H1 (cell line): ENCODE measurements around the gene SLC12A2. TPM values are rescaled to one million over a fixed set of nuclear protein-coding genes. Genes with fewer than 3 reads are reported as not detected.

Experiments used
- ASH2L ChIP-seq: fragments of 200-600, 300-600 bp; sonication (generic); IDR thresholded peaks from one replicate; pipeline ENCODE4 v1.7.1; 2017; ENCODE audit warnings: low read length
- BRCA1 ChIP-seq: IDR thresholded peaks from 2 replicates; pipeline ENCODE4 v1.6.1; 2012; ENCODE audit warnings: low read depth, low read length, improper control_type of control experiment
- CHD7 ChIP-seq: fragments of 300-600 bp; sonication (generic); IDR thresholded peaks from 2 replicates; pipeline ENCODE4 v1.7.1; 2012; ENCODE audit warnings: low read length, moderate library complexity, mild to moderate bottlenecking, inconsistent platforms; ENCODE audit not compliant: insufficient replicate concordance
- CTBP2 ChIP-seq: IDR thresholded peaks from 2 replicates; pipeline ENCODE4 v1.7.0; 2011; ENCODE audit warnings: borderline replicate concordance, mild to moderate bottlenecking, moderate library complexity, mixed read lengths, low read length; ENCODE audit not compliant: insufficient read depth, insufficient read length
- E2F6 ChIP-seq: IDR thresholded peaks from 2 replicates; pipeline ENCODE4 v1.6.1; 2012; ENCODE audit warnings: inconsistent platforms
- GTF2F1 ChIP-seq: IDR thresholded peaks from 2 replicates; pipeline ENCODE4 v1.6.1; 2012; ENCODE audit warnings: low read depth, low read length, improper control_type of control experiment, borderline replicate concordance
- RNF2 ChIP-seq: fragments of 200-900, 300-1000 bp; sonication (generic); IDR thresholded peaks from 2 replicates; pipeline ENCODE4 v1.7.1; 2016; ENCODE audit warnings: borderline replicate concordance, low read depth, mild to moderate bottlenecking, antibody characterized with exemption, low read length; ENCODE audit not compliant: poor library complexity, severe bottlenecking; ENCODE audit errors: missing control alignments
- TAF7 ChIP-seq: optimal IDR thresholded peaks from 2 replicates; pipeline ENCODE3; 2011; ENCODE audit warnings: low read depth, mild to moderate bottlenecking, inconsistent platforms, low read length, moderate library complexity, borderline replicate concordance
- ZNF274 ChIP-seq: IDR thresholded peaks from 2 replicates; pipeline ENCODE4 v1.7.0; 2012; ENCODE audit warnings: low read length, borderline replicate concordance; ENCODE audit errors: extremely low read depth
- polyA plus RNA-seq, 7 experiments: library from polyadenylated mRNA; depleted of rRNA in 3 of 7; stranded (reverse) in 5 of 7; unstranded in 2 of 7; fragments of >200 nt in 5 of 7; fragments of 200-250 nt in 2 of 7; gene quantifications; 1 replicate in 5 of 7; 2 replicates in 1 of 7; 4 replicates in 1 of 7; pipeline versions ENCODE4 v1.2.1 to v1.2.3, GENCODE V29; 2011 to 2013; ENCODE audit warnings: missing spikeins in 2 of 7, mixed read lengths in 2 of 7
- total RNA-seq: library from RNA; stranded (reverse); fragmentation: NEBNext Ultra II Directional; extraction: Animal tissue kit (Norgen Biotek cat#: 25700); gene quantifications from 2 replicates; pipeline ENCODE4 v1.2.1, GENCODE V29; 2021

SLC12A2 gene
- total and polyA plus RNA-seq, 2 of the 8 experiments (the other 6 are each of a cell fraction or from before 2014, with no cell fraction given): 2.6 to 16.2 TPM

DNA sequence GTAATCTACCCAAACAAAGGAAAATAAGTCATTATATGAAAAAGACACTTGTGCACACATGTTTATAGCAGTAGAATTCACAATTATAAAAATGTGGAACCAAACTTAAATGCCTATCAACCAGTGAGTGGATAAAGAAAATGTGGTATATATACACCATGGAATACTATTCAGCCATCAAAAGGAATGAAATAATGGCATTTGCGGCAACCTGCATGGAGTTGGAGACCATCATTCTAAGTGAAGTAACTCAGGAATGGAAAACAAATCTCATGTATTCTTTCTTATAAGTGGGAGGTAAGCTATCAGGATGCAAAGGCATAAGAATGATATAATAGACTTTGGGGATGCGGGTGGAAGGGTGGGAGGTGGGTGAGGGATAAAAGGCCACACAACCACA lies 34.6 kb downstream of the SLC12A2 start (continued):
- no peak for TF ChIP-seq CHD7
- no peak for TF ChIP-seq ASH2L
- no peak for TF ChIP-seq BRCA1
- no peak for TF ChIP-seq RNF2
- TF ChIP-seq TAF7: no peak
- no peak for TF ChIP-seq E2F6
- TF ChIP-seq GTF2F1: no peak
- no peak for TF ChIP-seq CTBP2
- no peak for TF ChIP-seq ZNF274
